Measurements from ENCODE around the gene SLC25A4. TPM values are rescaled to one million over a fixed set of nuclear protein-coding genes. Genes with fewer than 3 reads are reported as not detected.
A peak's percentile ranks its signal among the peaks of the same experiment; 100 is the strongest.

SLC25A4 gene
- total and polyA plus RNA-seq, 2 of the 13 experiments (the other 11 are each of a cell fraction or from before 2014, with no cell fraction given): 30.3 to 42.1 TPM

GRCh38 chr4:185127021-185127925 is 15.8 kb upstream of the SLC25A4 start (continued):
- TF ChIP-seq ZNF710 (CRISPR knock-in tag; IDR thresholded peaks at IDR 0.05; ENCODE audit: borderline replicate concordance) (no peak), ZFP36L2 (CRISPR knock-in tag; IDR thresholded peaks at IDR 0.05) (no peak), ZNF713 (CRISPR knock-in tag; IDR thresholded peaks at IDR 0.05) (no peak), NR1H2 (CRISPR knock-in tag; IDR thresholded peaks at IDR 0.05; ENCODE audit: borderline replicate concordance, low read depth) (no peak), GLI4 (CRISPR knock-in tag; IDR thresholded peaks at IDR 0.05; ENCODE audit: borderline replicate concordance) (peak; percentile 81; the same call in 1 of the 2 replicates), GATAD1 (CRISPR knock-in tag; IDR thresholded peaks at IDR 0.05) (no peak), CHCHD3 (CRISPR knock-in tag; IDR thresholded peaks at IDR 0.05) (0 out of 2 replicates have a peak, but pooled peaks have one; percentile 60), BCLAF1 (IDR thresholded peaks at IDR 0.05) (no peak), ZSCAN12 (CRISPR knock-in tag; IDR thresholded peaks at IDR 0.05) (no peak), ZNF274 (CRISPR knock-in tag; IDR thresholded peaks at IDR 0.05) (0 out of 2 replicates have a peak, but pooled peaks have one; percentile 58), LRRFIP1 (CRISPR knock-in tag; conservative IDR thresholded peaks at IDR 0.05) (no peak), PPARG (CRISPR knock-in tag; conservative IDR thresholded peaks at IDR 0.05) (no peak), SUZ12 (IDR thresholded peaks at IDR 0.05; ENCODE audit: low read depth, low read length) (no peak), ZNF343 (CRISPR knock-in tag; IDR thresholded peaks at IDR 0.05) (no peak), SNAPC5 (CRISPR knock-in tag; IDR thresholded peaks at IDR 0.05; ENCODE audit: borderline replicate concordance) (no peak), FOXJ3 (CRISPR knock-in tag; IDR thresholded peaks at IDR 0.05; ENCODE audit: borderline replicate concordance) (no peak), FOSL1 (CRISPR knock-in tag; IDR thresholded peaks at IDR 0.05; ENCODE audit: borderline replicate concordance) (no peak), NFE2L1 (CRISPR knock-in tag; IDR thresholded peaks at IDR 0.05; ENCODE audit: borderline replicate concordance) (no peak), FUBP1 (CRISPR knock-in tag; IDR thresholded peaks at IDR 0.05; ENCODE audit: borderline replicate concordance) (no peak)
